Nephron (organoid): ENCODE measurements around the gene ACSL1.
"Not testable (repeated sequence)": the region's sequence is repeated elsewhere in the genome, so short reads cannot be mapped to it uniquely, and the experiment has no call there.

Experiments
- H3K27ac Mint-ChIP-seq, 3 experiments: 2 replicates each; pipeline ENCODE4 v1.8.0; 2020; ENCODE audit warnings: mixed read lengths in 3 of 3, mild to moderate bottlenecking in 2 of 3, moderate library complexity in 1 of 3
- H3K27me3 Mint-ChIP-seq: 2 replicates; pipeline ENCODE4 v1.8.0; 2021; ENCODE audit warnings: low read depth, mild to moderate bottlenecking, moderate library complexity, mixed read lengths
- H3K36me3 Mint-ChIP-seq: 2 replicates; pipeline ENCODE4 v1.8.0; 2020; ENCODE audit warnings: low read depth, mixed read lengths
- H3K4me1 Mint-ChIP-seq: 2 replicates; pipeline ENCODE4 v1.8.0; 2020; ENCODE audit warnings: mixed read lengths
- H3K4me3 Mint-ChIP-seq, 3 experiments: 2 replicates each; pipeline ENCODE4 v1.8.0; 2020; ENCODE audit warnings: mild to moderate bottlenecking in 3 of 3, mixed read lengths in 3 of 3, moderate library complexity in 2 of 3
- H3K9me3 Mint-ChIP-seq: 2 replicates; pipeline ENCODE4 v1.8.0; 2020; ENCODE audit warnings: mixed read lengths
- CTCF ChIP-seq, 3 experiments: fragments of 200-600 bp; sonication (generic); IDR thresholded peaks; one replicate each; pipeline ENCODE4 v1.5.0; 2021; ENCODE audit warnings: antibody characterized with exemption in 3 of 3; ENCODE audit not compliant: unreplicated experiment in 3 of 3

ACSL1 gene

GRCh38 chr4:184782731-184783373 lies 42.9 kb downstream of the ACSL1 start:
- Mint-ChIP-seq H3K36me3 (peaks cover 11% of the 10 kb centered on the region), H3K4me3 (no peak overlapping the region), H3K27me3 (peaks cover 3% of the 10 kb centered on the region), H3K9me3 (peaks cover 3% of the 10 kb centered on the region), H3K4me1 (peaks cover 13% of the 10 kb centered on the region), H3K27ac (no peak overlapping the region)
- TF ChIP-seq CTCF (IDR thresholded peaks at IDR 0.05; ENCODE audit: unreplicated experiment in 3 of 3): no peak

GRCh38 chr4:184779160-184779559 lies 46.6 kb downstream of the ACSL1 start:
- H3K36me3 Mint-ChIP-seq, H3K27me3 Mint-ChIP-seq, H3K4me3 Mint-ChIP-seq, H3K27ac Mint-ChIP-seq, H3K9me3 Mint-ChIP-seq: not testable (repeated sequence)
- H3K4me1 Mint-ChIP-seq: peaks cover 13% of the 10 kb centered on the region

GRCh38 chr4:184778325-184778724 lies 47.4 kb downstream of the ACSL1 start:
- peaks cover 3% of the 10 kb centered on the region for H3K9me3 Mint-ChIP-seq
- peaks cover 9% of the 10 kb centered on the region for H3K4me1 Mint-ChIP-seq
- no peak overlapping the region for H3K4me3 Mint-ChIP-seq
- H3K27me3 Mint-ChIP-seq: no peaks in the 10 kb centered on the region
- no peak for TF ChIP-seq CTCF (IDR thresholded peaks at IDR 0.05; ENCODE audit: unreplicated experiment in 3 of 3)
- H3K27ac Mint-ChIP-seq: no peak overlapping the region
- peaks cover 9% of the 10 kb centered on the region for H3K36me3 Mint-ChIP-seq

GRCh38 chr4:184776821-184777220 lies 48.9 kb downstream of the ACSL1 start:
- Mint-ChIP-seq H3K27ac (no peak overlapping the region), H3K27me3 (no peaks in the 10 kb centered on the region), H3K4me3 (no peak overlapping the region), H3K36me3 (peaks cover 9% of the 10 kb centered on the region), H3K9me3 (peaks cover 3% of the 10 kb centered on the region), H3K4me1 (no peaks in the 10 kb centered on the region)
- no peak for TF ChIP-seq CTCF (IDR thresholded peaks at IDR 0.05; ENCODE audit: unreplicated experiment in 3 of 3)

- peaks cover 3% of the 10 kb centered on the region for H3K9me3 Mint-ChIP-seq
- H3K4me1 Mint-ChIP-seq: no peaks in the 10 kb centered on the region
- H3K27me3 Mint-ChIP-seq: no peaks in the 10 kb centered on the region
- no peak overlapping the region for H3K4me3 Mint-ChIP-seq
- no peak for TF ChIP-seq CTCF (IDR thresholded peaks at IDR 0.05; ENCODE audit: unreplicated experiment in 3 of 3)
- H3K27ac Mint-ChIP-seq: no peak overlapping the region
- peaks cover 9% of the 10 kb centered on the region for H3K36me3 Mint-ChIP-seq
These were observed 49.8 kb downstream of the ACSL1 start for GRCh38 chr4:184775854-184776555.

GRCh38 chr4:184774152-184774551 lies 51.6 kb downstream of the ACSL1 start:
- Mint-ChIP-seq H3K4me1 (no peaks in the 10 kb centered on the region), H3K27me3 (no peaks in the 10 kb centered on the region), H3K27ac (no peak overlapping the region), H3K36me3 (peaks cover 6% of the 10 kb centered on the region), H3K9me3 (peaks cover under 1% of the 10 kb centered on the region), H3K4me3 (no peak overlapping the region)
- TF ChIP-seq CTCF (IDR thresholded peaks at IDR 0.05; ENCODE audit: unreplicated experiment in 3 of 3): no peak
